ENCODE results near the gene ZNF423. TPM values are rescaled to one million over a fixed set of nuclear protein-coding genes. Genes with fewer than 3 reads are reported as not detected.

Gene ZNF423
- total RNA-seq, 4 donors from 2014 or later, result 4.1 to 20.2 (median 10.3) TPM

DNA sequence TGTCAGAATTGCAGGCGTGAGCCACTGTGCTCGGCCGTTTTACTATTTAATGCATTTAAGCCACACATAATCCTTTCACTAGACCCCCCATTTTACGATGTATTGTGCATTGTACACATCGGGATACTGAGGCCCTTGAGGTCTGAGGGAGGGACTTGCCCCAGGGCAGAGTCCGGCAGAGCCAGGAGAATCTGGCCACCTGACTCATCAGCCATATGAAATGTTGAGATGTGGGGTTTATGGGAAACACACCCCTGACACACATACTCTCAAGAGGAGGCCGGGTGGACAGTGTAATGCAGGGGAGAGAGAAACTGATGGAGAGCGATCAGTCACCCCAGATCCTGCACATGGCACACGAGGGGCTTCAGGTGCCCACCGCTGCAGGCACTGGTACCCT lies 196.6 kb downstream of the ZNF423 start:
- TF ChIP-seq CTCF (IDR thresholded peaks at IDR 0.05; ENCODE audit: low read depth), result no peak

- no peak for TF ChIP-seq CTCF (IDR thresholded peaks at IDR 0.05; ENCODE audit: low read depth)
Observed at GRCh38 chr16:49658531-49658930, 197.4 kb downstream of the ZNF423 start.

DNA sequence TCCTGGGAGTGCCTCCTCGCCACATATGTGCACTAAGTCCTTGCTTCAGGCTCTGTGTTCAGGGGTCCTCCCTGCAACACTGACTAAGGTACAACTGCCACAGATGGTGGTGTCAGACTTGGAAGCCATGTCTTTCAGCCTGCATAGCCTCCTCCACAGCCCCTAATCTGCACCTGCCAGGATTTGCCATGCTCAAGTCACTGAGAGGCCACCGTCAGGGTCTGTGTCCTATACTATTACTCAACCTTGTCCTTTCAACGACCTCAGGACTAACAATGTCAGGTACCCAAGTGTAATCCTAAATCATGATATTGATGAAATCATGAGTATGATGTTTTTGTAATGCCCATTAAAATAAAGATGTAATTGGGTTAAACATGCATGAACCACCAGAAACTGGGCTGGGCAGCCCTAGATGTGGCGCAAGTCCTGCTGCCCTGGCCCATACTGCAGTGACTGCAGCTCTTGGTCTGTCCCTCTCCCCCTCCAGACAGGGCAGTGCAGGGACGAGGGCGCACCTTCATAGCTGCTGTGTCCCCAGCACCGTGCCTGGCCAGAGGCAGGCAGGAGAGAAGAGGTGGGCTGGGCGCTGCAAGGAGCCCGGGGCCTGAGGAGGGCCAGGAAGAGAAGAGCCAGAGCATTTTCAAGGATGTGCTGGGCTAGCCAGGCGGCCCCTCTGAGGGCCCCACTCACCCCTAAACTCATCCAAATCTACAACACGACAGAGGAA lies 198.0 kb downstream of the ZNF423 start:
- no peak for TF ChIP-seq CTCF (IDR thresholded peaks at IDR 0.05; ENCODE audit: low read depth)

DNA sequence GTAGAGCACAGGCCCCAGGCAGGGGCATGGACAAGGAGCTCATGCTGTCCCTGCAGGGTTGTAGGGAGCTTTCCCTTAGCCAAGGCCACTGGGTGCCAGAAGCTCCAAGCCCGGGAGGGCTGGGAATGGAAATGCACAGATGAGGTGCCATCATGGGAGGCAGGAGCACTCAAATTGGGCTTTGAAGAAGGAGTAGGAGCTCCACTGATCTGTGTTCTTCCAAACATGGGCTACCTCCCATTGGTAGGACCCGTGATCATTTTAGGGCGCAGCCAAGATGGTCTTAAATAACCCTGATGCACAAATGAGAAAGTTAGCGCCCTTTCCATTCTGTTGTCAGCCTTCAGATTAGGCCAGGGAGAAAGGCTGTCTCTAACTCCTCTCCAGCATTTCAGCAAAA lies 201.5 kb downstream of the ZNF423 start:
- TF ChIP-seq CTCF (IDR thresholded peaks at IDR 0.05; ENCODE audit: low read depth), result no peak

GRCh38 chr16:49653577-49653976 lies 202.3 kb downstream of the ZNF423 start:
- no peak for TF ChIP-seq CTCF (IDR thresholded peaks at IDR 0.05; ENCODE audit: low read depth)

GRCh38 chr16:49653173-49653570 lies 202.7 kb downstream of the ZNF423 start:
- TF ChIP-seq CTCF (IDR thresholded peaks at IDR 0.05; ENCODE audit: low read depth), result no peak

DNA sequence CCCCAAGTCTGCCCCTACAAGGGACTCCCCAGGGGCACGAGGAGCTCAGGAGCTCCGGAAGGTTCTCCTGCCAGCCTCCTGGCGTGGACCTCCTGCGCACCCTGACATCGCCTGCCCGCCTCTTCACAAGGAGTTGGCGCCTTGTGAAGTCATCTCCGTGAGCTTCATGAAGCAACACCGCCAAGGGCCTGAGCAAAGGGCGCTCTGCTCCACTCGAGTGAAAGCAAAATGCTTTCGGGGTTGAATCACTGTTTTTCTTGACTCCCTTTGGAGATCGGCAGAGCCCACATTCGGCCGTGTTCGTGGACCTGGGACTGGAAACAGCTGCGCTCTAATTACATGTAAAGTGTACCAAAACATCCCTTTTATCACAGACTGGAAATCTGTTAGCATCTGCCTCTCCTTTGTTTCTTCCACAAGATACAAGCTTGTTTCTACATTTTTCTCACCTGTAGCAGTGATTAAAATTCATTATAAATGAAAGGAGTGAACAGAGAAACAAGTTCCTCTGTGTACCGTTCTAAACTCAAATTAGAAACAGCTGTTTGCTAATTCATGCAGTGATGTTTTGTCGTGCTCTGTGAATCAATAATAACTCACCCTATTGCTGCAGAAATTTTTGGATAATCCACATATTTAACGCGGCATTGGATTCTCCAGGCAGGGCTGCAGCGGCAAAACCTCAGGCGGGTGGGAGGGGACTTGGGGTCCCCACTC lies 203.3 kb downstream of the ZNF423 start:
- TF ChIP-seq CTCF (IDR thresholded peaks at IDR 0.05; ENCODE audit: low read depth), result no peak

All from subcutaneous adipose tissue (tissue), 4 donors.